Aorta (tissue), 5 donors: Measurements from ENCODE around the gene DNAH11. TPM values are rescaled to one million over a fixed set of nuclear protein-coding genes. Genes with fewer than 3 reads are reported as not detected.

ENCODE experiments used
- ATAC-seq: fragments of 200-7000 bp; cut with Tn5 transposase; one replicate; pipeline ENCODE4 v1.9.1; 2022; ENCODE audit warnings: moderate library complexity; ENCODE audit not compliant: low FRiP score
- DNase-seq, 2 donors: peaks; one replicate each; pipeline ENCODE4 v3.0.0-alpha.2; 2020
- H3K27ac ChIP-seq, 2 donors: one replicate each; pipeline ENCODE4 v1.5.1; 2013; ENCODE audit warnings: low read length in 2 of 2, mild to moderate bottlenecking in 2 of 2, moderate library complexity in 2 of 2, control low read depth in 1 of 2, inconsistent platforms in 1 of 2, low read depth in 1 of 2
- H3K27me3 ChIP-seq, 2 donors: one replicate each; pipeline ENCODE4 v1.6.1; 2013; ENCODE audit warnings: control low read depth in 1 of 2, low read length in 1 of 2, mild to moderate bottlenecking in 1 of 2, moderate library complexity in 1 of 2; ENCODE audit not compliant: insufficient read depth in 2 of 2, control insufficient read depth in 1 of 2
- H3K36me3 ChIP-seq, 2 donors: one replicate each; pipeline ENCODE4 v1.6.1; 2013; ENCODE audit warnings: control low read depth in 1 of 2, low read length in 1 of 2, mild to moderate bottlenecking in 1 of 2; ENCODE audit not compliant: insufficient read depth in 2 of 2, control insufficient read depth in 1 of 2
- H3K4me1 ChIP-seq, 2 donors: one replicate each; pipeline ENCODE4 v1.6.1; 2013; ENCODE audit warnings: low read length in 2 of 2, control low read depth in 1 of 2, mild to moderate bottlenecking in 1 of 2, moderate library complexity in 1 of 2; ENCODE audit not compliant: insufficient read depth in 2 of 2, control insufficient read depth in 1 of 2
- H3K4me3 ChIP-seq, 2 donors: one replicate each; pipeline ENCODE4 v1.5.1; 2013; ENCODE audit warnings: low read length in 2 of 2, control low read depth in 1 of 2, mild to moderate bottlenecking in 1 of 2
- H3K9me3 ChIP-seq: one replicate; pipeline ENCODE4 v1.6.1; 2013; ENCODE audit warnings: mild to moderate bottlenecking, low read length; ENCODE audit not compliant: control insufficient read depth
- WGBS, 2 donors: extraction: QIAGEN DNeasy Blood & Tissue Kit; methylation state at CpG; one replicate each; pipeline ENCODE4 v1.1.7; 2013; 5-methylcytosine and 5-hydroxymethylcytosine counted together
- intact Hi-C, 2 donors: fragments of 100-400 bp; cut with DNase I; formaldehyde crosslinking; loops; one replicate each; pipeline versions ENCODE4 v1.14.2 to v1.15.0; 2022
- polyA plus RNA-seq, 2 donors: library from polyadenylated mRNA; stranded (reverse); fragments of 200-250 nt; gene quantifications; one replicate each; pipeline ENCODE4 v1.2.3, GENCODE V29; 2013
- total RNA-seq, 2 donors: library from RNA; stranded (reverse); fragmentation: NEBNext Ultra II Directional; extraction: Animal tissue kit (Norgen Biotek cat#: 25700); gene quantifications; one replicate each; pipeline ENCODE4 v1.2.1, GENCODE V29; 2021
- donor health status: healthy with polysubstance abuse.
- donor health status: Bipolar disorder and iron deficiency.
- donor health status: DM: no; HTN: no; CAD: no.
- donor health status: DM: no; HTN: no; CAD: no.
- donor health status: DM: yes; HTN: yes; CAD: no.

The DNAH11 gene
- total and polyA plus RNA-seq, 4 donors, result 2.5 to 3.3 (median 2.6) TPM; not detected in 1

DNA sequence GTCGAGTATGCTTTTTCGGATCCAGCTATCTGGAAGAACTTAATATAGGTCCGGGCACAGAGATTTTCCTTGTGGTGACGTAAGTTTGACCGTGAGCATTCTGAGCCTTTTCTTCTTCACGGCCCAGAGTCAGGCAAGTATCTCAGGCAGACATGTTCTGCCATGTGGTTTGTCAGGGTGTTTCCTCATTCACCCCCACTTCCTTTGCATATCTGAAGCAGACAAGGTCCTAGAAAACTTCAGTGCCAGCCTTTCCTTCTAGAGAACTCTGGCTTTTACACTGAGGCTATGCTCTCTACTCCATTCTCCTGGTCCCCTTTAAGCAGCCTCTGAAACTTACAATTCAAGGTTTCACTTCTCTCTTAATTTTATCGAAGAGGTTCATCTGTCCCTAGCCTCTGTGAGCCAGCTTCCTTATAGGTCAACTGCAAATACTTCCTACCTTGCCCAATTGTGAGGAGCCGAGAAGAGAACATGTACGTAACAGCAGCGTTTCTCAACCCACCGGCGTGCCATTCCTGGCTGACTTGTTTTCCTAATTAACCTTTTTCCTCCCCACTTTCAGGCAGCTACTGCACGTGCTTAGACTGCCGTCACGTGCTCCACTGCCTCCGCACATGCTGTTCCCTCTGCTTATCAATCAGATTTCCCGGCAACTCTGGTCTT, 355.6 kb downstream of the DNAH11 start:
- intact Hi-C loops, result no loop called here
- no peaks in the 10 kb centered on the region for H3K27me3 ChIP-seq
- 91 to 93% methylated on average over 17 of the region's 17 CpGs for WGBS, 2 donors
- no peaks in the 10 kb centered on the region for H3K9me3 ChIP-seq
- no peaks in the 10 kb centered on the region for H3K36me3 ChIP-seq
- DNase-seq, result no peak
- no peak overlapping the region for H3K4me3 ChIP-seq
- no peaks in the 10 kb centered on the region for H3K4me1 ChIP-seq
- no peak for ATAC-seq
- H3K27ac ChIP-seq, result no peak overlapping the region

DNA sequence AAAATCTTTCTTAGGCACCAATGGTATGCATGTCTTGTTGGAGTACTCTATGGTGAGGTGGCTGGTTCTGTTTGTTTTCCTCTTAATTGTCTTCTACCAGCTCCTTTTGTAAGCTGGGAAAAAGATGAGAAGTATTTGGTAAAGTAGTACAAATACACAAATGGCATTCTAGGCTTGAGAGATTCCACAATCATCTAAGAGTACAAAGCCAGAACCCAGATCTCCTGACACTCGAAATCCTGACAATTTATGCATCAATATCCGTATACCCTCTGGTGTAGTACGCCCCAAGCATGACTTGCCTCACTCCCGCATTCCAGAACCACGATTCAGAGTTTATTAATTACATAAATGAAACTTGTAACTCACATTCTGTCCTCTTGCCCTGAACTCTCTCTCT, 359.4 kb downstream of the DNAH11 start:
- no peaks in the 10 kb centered on the region for H3K36me3 ChIP-seq

DNA sequence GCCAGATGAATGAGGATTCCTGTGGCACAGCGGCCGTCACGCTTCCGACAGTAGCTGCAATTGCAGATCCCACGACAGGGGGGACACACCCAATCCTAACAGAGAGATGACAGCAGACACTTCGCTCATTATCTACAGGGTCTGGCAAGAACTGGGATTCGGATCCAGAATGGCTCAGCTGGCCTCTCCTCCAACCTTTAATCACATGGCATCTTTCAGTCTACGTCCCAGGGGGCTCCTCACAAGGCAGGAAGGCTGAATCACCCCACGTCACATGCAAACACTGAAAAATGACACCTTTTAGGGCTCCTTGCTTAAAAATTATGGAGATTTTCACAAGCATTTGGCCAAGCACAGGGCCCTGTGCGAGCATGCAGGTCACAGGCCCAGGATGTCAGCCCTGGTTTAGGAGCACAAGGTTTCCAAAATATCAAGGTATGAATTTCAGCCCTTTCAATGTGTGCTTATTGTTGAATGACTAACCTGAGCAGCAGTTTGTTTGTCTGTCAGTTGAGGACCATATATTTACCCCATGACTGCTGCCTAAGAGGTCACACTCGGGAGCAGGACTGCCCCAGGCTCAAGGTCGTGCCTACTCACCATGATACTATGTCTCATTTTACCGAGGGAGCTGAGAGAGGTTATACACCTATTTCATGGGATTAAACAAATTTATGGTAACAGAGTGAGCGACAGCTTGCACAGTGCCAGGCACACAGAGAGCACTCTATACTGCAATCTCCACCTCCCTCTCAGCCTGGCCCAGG, 360.4 kb downstream of the DNAH11 start:
- Histone ChIP-seq H3K4me3 (no peak overlapping the region), H3K27ac (no peak overlapping the region), H3K4me1 (no peaks in the 10 kb centered on the region), H3K9me3 (no peaks in the 10 kb centered on the region), H3K27me3 (no peaks in the 10 kb centered on the region), H3K36me3 (no peaks in the 10 kb centered on the region)
- DNase-seq, result no peak
- WGBS, 2 donors, result 87 to 90% methylated on average over 14 of the region's 14 CpGs
- ATAC-seq, result no peak
- intact Hi-C loops, result no loop called here

More for the DNA sequence above, 359.4 kb downstream of the DNAH11 start:
- DNase-seq (no peak), ATAC-seq (no peak)
- Histone ChIP-seq H3K4me3 (no peak overlapping the region), H3K4me1 (no peaks in the 10 kb centered on the region), H3K27ac (no peak overlapping the region), H3K9me3 (no peaks in the 10 kb centered on the region), H3K27me3 (no peaks in the 10 kb centered on the region)
- 81 to 84% methylated on average over 5 of the region's 5 CpGs for WGBS, 2 donors
- intact Hi-C loops, result no loop called here

DNA sequence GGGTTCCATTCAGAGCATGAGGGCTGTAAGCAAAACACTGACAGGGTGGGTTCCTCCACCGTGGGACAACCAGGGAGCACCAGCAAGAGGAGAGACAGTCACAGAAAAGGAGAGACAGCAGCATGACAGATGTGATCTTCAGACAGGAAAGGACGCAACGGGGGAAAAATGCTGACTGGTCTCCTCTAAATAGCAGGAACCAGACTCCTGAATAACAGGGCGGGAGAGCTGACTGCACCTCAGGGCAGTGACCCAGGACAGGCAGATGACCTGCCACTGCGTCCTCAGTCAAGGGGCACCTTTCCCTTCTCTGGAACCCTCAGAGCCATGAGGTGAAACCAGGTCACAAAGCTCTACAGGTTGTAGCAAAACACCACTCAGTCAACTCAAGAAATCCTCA, 365.9 kb downstream of the DNAH11 start:
- 88 to 95% methylated on average over 5 of the region's 5 CpGs for WGBS, 2 donors
- DNase-seq, result no peak

DNA sequence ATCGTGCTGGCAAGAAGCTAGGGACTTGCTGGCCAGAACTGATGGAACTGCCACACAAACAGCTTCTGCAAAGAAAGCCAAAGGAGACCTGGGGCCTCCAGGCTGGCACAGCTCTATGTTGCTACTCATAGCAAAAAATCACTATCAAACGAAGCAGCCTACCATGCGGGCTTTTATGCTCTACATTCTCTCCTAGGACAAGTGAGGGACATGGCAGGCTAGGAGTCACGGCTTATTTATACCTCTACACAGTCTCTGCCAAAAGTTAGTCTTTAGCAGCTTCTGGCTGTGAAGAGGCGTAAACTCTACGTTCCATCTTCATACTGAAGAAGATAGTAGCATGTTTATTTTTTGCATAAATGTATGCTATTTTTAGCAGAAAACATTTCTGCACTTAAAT, 367.4 kb downstream of the DNAH11 start:
- DNase-seq (no peak), ATAC-seq (no peak)
- Histone ChIP-seq H3K27ac (no peak overlapping the region), H3K9me3 (no peaks in the 10 kb centered on the region), H3K4me1 (no peaks in the 10 kb centered on the region), H3K36me3 (no peaks in the 10 kb centered on the region), H3K27me3 (no peaks in the 10 kb centered on the region), H3K4me3 (no peak overlapping the region)
- 63 to 68% methylated on average over 6 of the region's 6 CpGs for WGBS, 2 donors
- intact Hi-C loops, result no loop called here

More for the DNA sequence above, 365.9 kb downstream of the DNAH11 start:
- Histone ChIP-seq H3K4me3 (no peak overlapping the region), H3K27me3 (no peaks in the 10 kb centered on the region), H3K27ac (no peak overlapping the region), H3K36me3 (no peaks in the 10 kb centered on the region), H3K9me3 (no peaks in the 10 kb centered on the region), H3K4me1 (no peaks in the 10 kb centered on the region)
- intact Hi-C loops, result no loop called here
- ATAC-seq, result no peak

DNA sequence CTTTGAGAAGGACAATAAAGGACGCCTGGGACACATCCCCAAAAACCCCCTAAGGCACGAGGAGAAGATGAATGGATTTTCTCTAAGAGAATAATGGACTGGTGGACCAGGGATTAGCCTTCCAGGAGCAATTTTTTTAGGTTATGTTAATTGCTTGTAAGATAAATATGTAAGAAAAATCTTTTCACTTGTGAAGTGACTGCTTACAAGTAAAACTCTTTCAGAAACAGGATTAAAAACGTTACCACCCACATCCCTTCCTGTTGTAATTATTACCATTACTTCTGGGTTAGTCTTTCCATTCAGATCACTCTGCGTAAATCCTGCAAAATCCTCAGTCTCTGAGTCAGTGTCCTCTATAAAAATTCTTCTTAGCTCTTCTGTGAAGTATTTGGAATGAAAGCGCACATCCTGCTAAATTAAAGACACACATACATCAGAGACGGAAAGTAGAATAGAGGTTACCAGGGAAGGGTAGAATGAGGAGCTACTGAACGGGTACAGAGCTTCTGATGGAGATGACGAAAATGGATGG, 368.6 kb downstream of the DNAH11 start:
- DNase-seq (no peak), ATAC-seq (no peak)
- Histone ChIP-seq H3K9me3 (no peaks in the 10 kb centered on the region), H3K4me1 (no peaks in the 10 kb centered on the region), H3K4me3 (no peak overlapping the region), H3K36me3 (no peaks in the 10 kb centered on the region), H3K27ac (no peak overlapping the region), H3K27me3 (no peaks in the 10 kb centered on the region)
- intact Hi-C loops, result no loop called here
- WGBS, 2 donors, result 88 to 92% methylated on average over 8 of the region's 8 CpGs

DNA sequence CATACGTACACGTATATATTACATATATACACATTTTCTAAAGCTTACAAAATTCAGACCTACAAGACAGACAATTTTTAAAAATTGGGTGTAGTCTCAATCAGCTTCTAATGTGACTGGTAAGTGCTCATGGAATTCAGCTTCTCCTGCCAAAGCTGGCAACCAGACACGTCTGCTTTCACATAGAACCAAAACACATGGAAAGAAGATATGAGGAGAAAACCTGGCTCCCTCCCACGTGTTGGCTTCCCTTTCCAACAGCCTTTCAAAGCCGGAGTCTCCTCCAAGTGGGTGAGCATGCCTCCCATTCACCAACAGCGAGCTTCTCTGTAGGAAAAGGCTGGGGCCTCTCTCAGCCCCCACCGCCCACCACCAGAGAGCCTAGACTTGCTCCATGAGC, 369.5 kb downstream of the DNAH11 start:
- no peak overlapping the region for H3K4me3 ChIP-seq
- 29 to 31% methylated on average over 7 of the region's 7 CpGs for WGBS, 2 donors
- no peak for ATAC-seq
- H3K4me1 ChIP-seq, result no peaks in the 10 kb centered on the region
- H3K36me3 ChIP-seq, result no peaks in the 10 kb centered on the region
- H3K9me3 ChIP-seq, result no peaks in the 10 kb centered on the region
- DNase-seq, result peak in 1 of 2 donors; percentile 52
- no peaks in the 10 kb centered on the region for H3K27me3 ChIP-seq
- intact Hi-C loops, result no loop called here
- H3K27ac ChIP-seq, result no peak overlapping the region

DNA sequence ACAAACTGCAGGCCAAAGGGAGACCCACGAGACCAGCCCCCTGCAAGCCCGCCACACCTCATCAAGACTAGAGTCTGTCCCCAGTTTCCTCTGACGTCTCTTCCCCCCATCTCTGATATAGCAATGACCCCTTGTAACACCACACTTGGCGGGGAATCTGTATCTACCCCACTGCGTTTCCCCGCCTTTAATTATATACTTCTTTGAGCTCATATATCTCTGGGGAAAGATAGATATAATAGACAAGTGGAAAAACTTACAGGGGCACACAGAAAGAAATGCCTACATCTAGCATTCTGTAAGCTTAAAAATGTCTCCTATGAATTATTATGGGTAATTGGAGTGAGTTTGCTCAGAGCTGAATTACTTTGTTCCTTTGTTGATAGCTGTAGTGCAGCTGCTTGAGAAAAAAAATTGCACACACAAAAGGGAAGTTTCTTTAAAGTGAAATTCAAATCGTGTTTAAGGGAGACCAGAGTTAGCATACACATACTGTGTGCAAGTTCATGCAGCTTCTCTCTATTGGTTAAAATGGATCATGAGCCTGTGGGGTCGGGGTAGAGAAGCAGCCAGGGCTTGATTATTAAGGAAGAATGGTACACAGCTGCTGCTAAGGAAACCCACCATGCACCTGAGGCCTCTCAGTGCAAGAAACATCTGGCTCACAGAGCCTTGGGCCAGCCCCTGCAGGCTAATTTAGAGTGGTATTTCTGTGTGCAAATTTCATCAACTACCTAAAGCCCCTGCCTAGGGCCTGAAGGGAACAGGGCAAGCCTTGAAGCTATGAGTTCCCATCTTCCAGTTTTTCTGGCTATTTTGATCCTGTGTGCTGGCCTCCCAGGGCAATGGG, 370.3 kb downstream of the DNAH11 start:
- WGBS, 2 donors, result 84 to 86% methylated on average over 8 of the region's 8 CpGs
- Histone ChIP-seq H3K27ac (no peak overlapping the region), H3K9me3 (no peaks in the 10 kb centered on the region), H3K27me3 (no peaks in the 10 kb centered on the region), H3K4me1 (no peaks in the 10 kb centered on the region), H3K4me3 (no peak overlapping the region), H3K36me3 (no peaks in the 10 kb centered on the region)
- DNase-seq (no peak), ATAC-seq (no peak)
- intact Hi-C loops, result no loop called here
